Measurements from ENCODE around the gene SLC30A3.

DNA sequence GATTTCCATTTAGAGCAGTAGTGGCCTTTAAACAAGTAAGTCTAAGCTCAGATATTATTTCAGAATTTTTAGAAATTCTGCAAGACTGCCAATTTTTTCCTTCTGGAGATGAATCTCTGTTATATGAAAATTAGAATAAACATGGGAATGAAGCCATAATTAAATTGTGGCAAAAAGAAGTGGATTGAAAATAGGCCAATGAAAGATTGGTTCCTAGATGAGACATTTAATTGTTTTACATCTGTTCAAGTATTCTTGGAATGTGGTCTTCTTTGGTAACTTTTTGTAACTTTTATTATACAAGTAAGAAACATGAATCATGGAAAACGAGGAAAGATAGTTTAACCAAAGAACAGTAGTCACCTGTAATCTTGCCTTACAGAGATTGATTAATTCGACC lies 35.3 kb downstream of the SLC30A3 start:
- no peak for TF ChIP-seq POLR2A (IDR thresholded peaks at IDR 0.05)
- TF ChIP-seq, protein P1, sequence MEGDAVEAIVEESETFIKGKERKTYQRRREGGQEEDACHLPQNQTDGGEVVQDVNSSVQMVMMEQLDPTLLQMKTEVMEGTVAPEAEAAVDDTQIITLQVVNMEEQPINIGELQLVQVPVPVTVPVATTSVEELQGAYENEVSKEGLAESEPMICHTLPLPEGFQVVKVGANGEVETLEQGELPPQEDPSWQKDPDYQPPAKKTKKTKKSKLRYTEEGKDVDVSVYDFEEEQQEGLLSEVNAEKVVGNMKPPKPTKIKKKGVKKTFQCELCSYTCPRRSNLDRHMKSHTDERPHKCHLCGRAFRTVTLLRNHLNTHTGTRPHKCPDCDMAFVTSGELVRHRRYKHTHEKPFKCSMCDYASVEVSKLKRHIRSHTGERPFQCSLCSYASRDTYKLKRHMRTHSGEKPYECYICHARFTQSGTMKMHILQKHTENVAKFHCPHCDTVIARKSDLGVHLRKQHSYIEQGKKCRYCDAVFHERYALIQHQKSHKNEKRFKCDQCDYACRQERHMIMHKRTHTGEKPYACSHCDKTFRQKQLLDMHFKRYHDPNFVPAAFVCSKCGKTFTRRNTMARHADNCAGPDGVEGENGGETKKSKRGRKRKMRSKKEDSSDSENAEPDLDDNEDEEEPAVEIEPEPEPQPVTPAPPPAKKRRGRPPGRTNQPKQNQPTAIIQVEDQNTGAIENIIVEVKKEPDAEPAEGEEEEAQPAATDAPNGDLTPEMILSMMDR (IDR thresholded peaks at IDR 0.05) = no peak

All from Peyer's patch (tissue), 4 donors.